Measurements from ENCODE around the gene SPRR2E.
"Not testable (repeated sequence)": the region's sequence is repeated elsewhere in the genome, so short reads cannot be mapped to it uniquely, and the experiment has no call there.

SPRR2E gene

GRCh38 chr1:153125536-153125935 is 31.2 kb upstream of the SPRR2E start:
- TF ChIP-seq CTCF (IDR thresholded peaks at IDR 0.05; ENCODE audit: extremely low read depth, insufficient read depth, missing control alignments): no peak
- in situ Hi-C loops (cut with MboI; ENCODE audit: low pct_unique_long_range_greater_than_20kb, low sequenced_read_pairs, unreplicated experiment): no loop called here
- no peak for DNase-seq (ENCODE audit: low spot score)

GRCh38 chr1:153123793-153124192 is 29.5 kb upstream of the SPRR2E start:
- DNase-seq (ENCODE audit: low spot score); in situ Hi-C loops (cut with MboI; ENCODE audit: low pct_unique_long_range_greater_than_20kb, low sequenced_read_pairs, unreplicated experiment): not testable (repeated sequence)

- in situ Hi-C loops (cut with MboI; ENCODE audit: low pct_unique_long_range_greater_than_20kb, low sequenced_read_pairs, unreplicated experiment): no loop called here
- peak; percentile 3 for DNase-seq (ENCODE audit: low spot score)
- TF ChIP-seq CTCF (IDR thresholded peaks at IDR 0.05; ENCODE audit: extremely low read depth, insufficient read depth, missing control alignments): no peak
Measured at GRCh38 chr1:153122831-153123421, 28.6 kb upstream of the SPRR2E start.

GRCh38 chr1:153120945-153121344 is 26.6 kb upstream of the SPRR2E start:
- in situ Hi-C loops (cut with MboI; ENCODE audit: low pct_unique_long_range_greater_than_20kb, low sequenced_read_pairs, unreplicated experiment): no loop called here
- DNase-seq (ENCODE audit: low spot score): no peak
- TF ChIP-seq CTCF (IDR thresholded peaks at IDR 0.05; ENCODE audit: extremely low read depth, insufficient read depth, missing control alignments): no peak

GRCh38 chr1:153119491-153119971 is 25.2 kb upstream of the SPRR2E start:
- no peak for TF ChIP-seq CTCF (IDR thresholded peaks at IDR 0.05; ENCODE audit: extremely low read depth, insufficient read depth, missing control alignments)
- DNase-seq (ENCODE audit: low spot score): no peak
- in situ Hi-C loops (cut with MboI; ENCODE audit: low pct_unique_long_range_greater_than_20kb, low sequenced_read_pairs, unreplicated experiment): no loop called here

- in situ Hi-C loops (cut with MboI; ENCODE audit: low pct_unique_long_range_greater_than_20kb, low sequenced_read_pairs, unreplicated experiment); DNase-seq (ENCODE audit: low spot score): not testable (repeated sequence)
Measured at GRCh38 chr1:153115264-153115663, 20.9 kb upstream of the SPRR2E start.

- no peak for DNase-seq (ENCODE audit: low spot score)
- no peak for TF ChIP-seq CTCF (IDR thresholded peaks at IDR 0.05; ENCODE audit: extremely low read depth, insufficient read depth, missing control alignments)
- in situ Hi-C loops (cut with MboI; ENCODE audit: low pct_unique_long_range_greater_than_20kb, low sequenced_read_pairs, unreplicated experiment): no loop called here
Measured at GRCh38 chr1:153113416-153113815, 19.1 kb upstream of the SPRR2E start, which contains the start of gene SPRR2F. Gene SPRR2F, minus strand, starts transcription at chr1:153113516. Its CDS starts 783 bp downstream, at chr1:153112733.

GRCh38 chr1:153112454-153112853 is 18.1 kb upstream of the SPRR2E start:
- in situ Hi-C loops (cut with MboI; ENCODE audit: low pct_unique_long_range_greater_than_20kb, low sequenced_read_pairs, unreplicated experiment); DNase-seq (ENCODE audit: low spot score): not testable (repeated sequence)
